NCI-H2081 (cell line): ENCODE results near the gene SMAD2.
"Not testable (repeated sequence)": the region's sequence is repeated elsewhere in the genome, so short reads cannot be mapped to it uniquely, and the experiment has no call there.

Source experiments
- DNase-seq, 2 experiments: peaks; one replicate each; lab custom pipeline; 2025; lab: John Stamatoyannopoulos, UW

Gene SMAD2

GRCh38 chr18:47793609-47794008 lies 136.8 kb downstream of the SMAD2 start:
- DNase-seq = no peak

- no peak for DNase-seq
Measured at GRCh38 chr18:47791461-47791985, 138.9 kb downstream of the SMAD2 start.

- DNase-seq = no peak
Measured at GRCh38 chr18:47790036-47790435, 140.4 kb downstream of the SMAD2 start.

GRCh38 chr18:47788621-47789020 lies 141.8 kb downstream of the SMAD2 start:
- DNase-seq = no peak

GRCh38 chr18:47781561-47781960 lies 148.9 kb downstream of the SMAD2 start:
- no peak for DNase-seq

- DNase-seq = no peak
Measured at GRCh38 chr18:47780011-47780725, 150.3 kb downstream of the SMAD2 start.

- no peak for DNase-seq
Measured at GRCh38 chr18:47779381-47779780, 151.1 kb downstream of the SMAD2 start.

- no peak for DNase-seq
Measured at GRCh38 chr18:47777626-47778025, 152.8 kb downstream of the SMAD2 start.

GRCh38 chr18:47775961-47776360 lies 154.5 kb downstream of the SMAD2 start:
- no peak for DNase-seq

- no peak for DNase-seq
Measured at GRCh38 chr18:47773931-47774330, 156.5 kb downstream of the SMAD2 start.

- DNase-seq = peak; percentile 47 to 51
Measured at GRCh38 chr18:47772374-47773248, 157.8 kb downstream of the SMAD2 start.

GRCh38 chr18:47771922-47772321 lies 158.5 kb downstream of the SMAD2 start:
- no peak for DNase-seq

- DNase-seq = no peak
Measured at GRCh38 chr18:47767699-47768098, 162.8 kb downstream of the SMAD2 start.

GRCh38 chr18:47767198-47767597 lies 163.3 kb downstream of the SMAD2 start:
- DNase-seq = not testable (repeated sequence)
